H7 (cell line): ENCODE measurements around the gene ABHD16A. TPM values are rescaled to one million over a fixed set of nuclear protein-coding genes. Genes with fewer than 3 reads are reported as not detected.

Experiments
- DNase-seq: peaks from one replicate; pipeline ENCODE4 v3.0.0; 2012
- H3K27me3 ChIP-seq: 2 replicates; pipeline ENCODE4 v1.6.0; 2011; ENCODE audit warnings: mild to moderate bottlenecking, low read length; ENCODE audit not compliant: control insufficient read depth, insufficient read depth
- H3K36me3 ChIP-seq: replicated peaks from 2 replicates; pipeline ENCODE4 v1.5.1; 2011; ENCODE audit warnings: low read length; ENCODE audit not compliant: control insufficient read depth, insufficient read depth
- H3K4me3 ChIP-seq: 2 replicates; pipeline ENCODE4 v1.5.1; 2011; ENCODE audit warnings: low read depth, mild to moderate bottlenecking, control low read depth, low read length, moderate library complexity; ENCODE audit not compliant: insufficient read depth
- total RNA-seq: library from RNA; depleted of rRNA; stranded (reverse); fragments of >200 nt; shearing (Covaris generic); gene quantifications from 2 replicates; pipeline ENCODE4 v1.2.3, GENCODE V29; 2014; rRNA removed

Gene ABHD16A
- total RNA-seq, 1 experiment from 2014 or later = 39.7 TPM

GRCh38 chr6:31641370-31641769, 61.8 kb downstream of the ABHD16A start:
- Histone ChIP-seq H3K4me3 (no peak overlapping the region), H3K27me3 (no peaks in the 10 kb centered on the region), H3K36me3 (peaks cover 58% of the 10 kb centered on the region)
- DNase-seq = no peak

- H3K36me3 ChIP-seq = peaks cover 63% of the 10 kb centered on the region
- no peaks in the 10 kb centered on the region for H3K27me3 ChIP-seq
- H3K4me3 ChIP-seq = no peak overlapping the region
- no peak for DNase-seq
Observed at GRCh38 chr6:31640612-31641011, 62.5 kb downstream of the ABHD16A start.

DNA sequence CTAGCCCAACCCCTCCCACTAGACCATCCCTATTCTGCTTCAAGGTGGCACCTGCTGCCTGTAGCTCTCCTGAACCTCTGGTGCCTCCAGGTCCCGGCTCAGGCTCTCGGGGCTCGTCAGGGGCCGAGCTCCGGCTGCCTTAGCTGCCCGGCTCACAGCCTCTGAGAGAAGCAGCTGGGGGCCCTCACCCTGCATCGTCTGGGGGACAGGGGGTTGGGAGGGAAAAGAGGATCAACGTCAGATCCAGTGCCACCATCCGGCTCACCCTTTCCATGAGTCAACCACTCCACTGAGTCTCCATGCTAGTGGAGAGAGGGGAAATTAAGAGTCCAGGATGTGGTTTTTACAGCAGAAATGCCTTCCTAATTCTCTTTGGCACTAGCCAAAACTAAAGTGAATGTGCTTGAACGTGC, 63.7 kb downstream of the ABHD16A start:
- H3K4me3 ChIP-seq = no peak overlapping the region
- no peaks in the 10 kb centered on the region for H3K27me3 ChIP-seq
- no peak for DNase-seq
- peaks cover 64% of the 10 kb centered on the region for H3K36me3 ChIP-seq

GRCh38 chr6:31639043-31639442, 64.1 kb downstream of the ABHD16A start:
- DNase-seq = no peak
- peaks cover 65% of the 10 kb centered on the region for H3K36me3 ChIP-seq

More at GRCh38 chr6:31639043-31639442, 64.1 kb downstream of the ABHD16A start:
- no peaks in the 10 kb centered on the region for H3K27me3 ChIP-seq
- H3K4me3 ChIP-seq = no peak overlapping the region

Other genes with a start within 250 kb of the ABHD16A start
- 50.3 and 55.4 TPM in 2 replicates for gene MICB, start 205.2 kb downstream of the ABHD16A start, total RNA-seq
- not detected in 2 replicates for gene MCCD1, start 174.4 kb downstream of the ABHD16A start, total RNA-seq
- 787 and 872 TPM in 2 replicates for gene DDX39B, start 161.3 kb downstream of the ABHD16A start, total RNA-seq
- 3.5 and 7.0 TPM in 2 replicates for gene ATP6V1G2, start 156.7 kb downstream of the ABHD16A start, total RNA-seq
- gene NFKBIL1, start 155.7 kb downstream of the ABHD16A start, total RNA-seq = 33.2 and 34.2 TPM in 2 replicates
- gene LTA, start 131.0 kb downstream of the ABHD16A start, total RNA-seq = 0.44 TPM in 1 of 2 replicates, not detected in the other
- not detected in 2 replicates for gene TNF, start 127.8 kb downstream of the ABHD16A start, total RNA-seq
- 0.35 TPM in 1 of 2 replicates, not detected in the other for gene LTB, start 120.9 kb downstream of the ABHD16A start, total RNA-seq
- gene LST1, start 117.0 kb downstream of the ABHD16A start, total RNA-seq = not detected in 2 replicates
- not detected in 2 replicates for gene NCR3, start 110.3 kb downstream of the ABHD16A start, total RNA-seq
- gene AIF1, start 88.1 kb downstream of the ABHD16A start, total RNA-seq = 0.48 and 1.4 TPM in 2 replicates
- 163 and 176 TPM in 2 replicates for gene PRRC2A, start 82.6 kb downstream of the ABHD16A start, total RNA-seq
- 320 and 331 TPM in 2 replicates for gene BAG6, start 50.7 kb downstream of the ABHD16A start, total RNA-seq
- gene APOM, start 47.4 kb downstream of the ABHD16A start, total RNA-seq = 3.3 and 4.2 TPM in 2 replicates
- 17.3 and 17.6 TPM in 2 replicates for gene C6orf47, start 42.5 kb downstream of the ABHD16A start, total RNA-seq
- gene GPANK1, start 38.3 kb downstream of the ABHD16A start, total RNA-seq = 28.6 and 33.3 TPM in 2 replicates
- gene CSNK2B, start 37.2 kb downstream of the ABHD16A start, total RNA-seq = 197 and 224 TPM in 2 replicates
- gene LY6G5B, start 33.3 kb downstream of the ABHD16A start, total RNA-seq = 2.9 and 4.2 TPM in 2 replicates
- 0.70 and 2.0 TPM in 2 replicates for gene LY6G5C, start 22.3 kb downstream of the ABHD16A start, total RNA-seq
- gene LY6G6F, start 3.5 kb upstream of the ABHD16A start, total RNA-seq = not detected in 2 replicates
- 2.8 TPM in 1 of 2 replicates, not detected in the other for gene LY6G6D, start 12.0 kb upstream of the ABHD16A start, total RNA-seq
- not detected in 2 replicates for gene LY6G6C, start 18.4 kb upstream of the ABHD16A start, total RNA-seq
- gene MPIG6B, start 20.0 kb upstream of the ABHD16A start, total RNA-seq = not detected in 2 replicates
- 83.6 and 99.2 TPM in 2 replicates for gene DDAH2, start 26.0 kb upstream of the ABHD16A start, total RNA-seq
- gene CLIC1, start 33.2 kb upstream of the ABHD16A start, total RNA-seq = 456 and 621 TPM in 2 replicates
- 19.5 and 28.4 TPM in 2 replicates for gene MSH5, start 36.7 kb upstream of the ABHD16A start, total RNA-seq
- gene SAPCD1, start 59.3 kb upstream of the ABHD16A start, total RNA-seq = 1.8 and 7.7 TPM in 2 replicates
- gene VWA7, start 74.0 kb upstream of the ABHD16A start, total RNA-seq = 0.44 and 2.1 TPM in 2 replicates
- 114 and 115 TPM in 2 replicates for gene VARS1, start 92.4 kb upstream of the ABHD16A start, total RNA-seq
- gene LSM2, start 103.6 kb upstream of the ABHD16A start, total RNA-seq = 108 and 150 TPM in 2 replicates
- 0.15 and 0.55 TPM in 2 replicates for gene HSPA1L, start 112.0 kb upstream of the ABHD16A start, total RNA-seq
- gene HSPA1A, start 112.2 kb upstream of the ABHD16A start, total RNA-seq = 45.7 and 58.5 TPM in 2 replicates
- gene HSPA1B, start 124.4 kb upstream of the ABHD16A start, total RNA-seq = 63.3 and 70.4 TPM in 2 replicates
- gene NEU1, start 159.5 kb upstream of the ABHD16A start, total RNA-seq = 56.2 and 58.6 TPM in 2 replicates
- 0.42 and 0.48 TPM in 2 replicates for gene SLC44A4, start 175.7 kb upstream of the ABHD16A start, total RNA-seq
- 134 and 136 TPM in 2 replicates for gene EHMT2, start 194.4 kb upstream of the ABHD16A start, total RNA-seq
- 7.9 and 8.7 TPM in 2 replicates for gene ZBTB12, start 198.8 kb upstream of the ABHD16A start, total RNA-seq
- gene C2, start 224.4 kb upstream of the ABHD16A start, total RNA-seq = 0.63 and 1.7 TPM in 2 replicates
- not detected in 2 replicates for gene CFB, start 242.8 kb upstream of the ABHD16A start, total RNA-seq